Islet of Langerhans (tissue), 1 donor: ENCODE data around the gene NKX6-2.
"Not testable (repeated sequence)": the region's sequence is repeated elsewhere in the genome, so short reads cannot be mapped to it uniquely, and the experiment has no call there.

Source experiments
- FAIRE-seq: peaks from one replicate; lab custom pipeline; 2011; peaks lifted over from hg19 to GRCh38; lab: Jason Lieb, UNC

Gene NKX6-2

DNA sequence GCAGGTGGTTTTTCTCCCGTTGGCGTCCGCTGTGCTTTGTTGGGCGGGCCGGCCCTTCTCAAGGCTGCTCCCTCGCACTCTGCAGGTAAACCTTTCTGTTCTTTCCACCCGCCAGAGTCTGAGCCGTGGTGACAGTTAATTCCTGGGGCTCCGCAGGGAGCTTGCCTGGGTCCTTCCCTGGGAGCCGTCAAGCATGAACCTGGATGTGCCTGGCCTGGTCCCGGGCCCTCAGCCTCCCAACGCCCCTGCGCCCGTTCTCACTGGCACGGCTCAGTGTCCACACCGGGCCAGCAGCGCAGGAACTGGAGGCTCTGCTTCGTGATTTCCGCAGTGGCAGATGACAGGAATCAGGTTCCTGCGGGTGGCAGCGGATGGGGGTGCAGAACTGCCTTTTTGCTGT lies 10.9 kb upstream of the NKX6-2 start:
- FAIRE-seq, result no peak

DNA sequence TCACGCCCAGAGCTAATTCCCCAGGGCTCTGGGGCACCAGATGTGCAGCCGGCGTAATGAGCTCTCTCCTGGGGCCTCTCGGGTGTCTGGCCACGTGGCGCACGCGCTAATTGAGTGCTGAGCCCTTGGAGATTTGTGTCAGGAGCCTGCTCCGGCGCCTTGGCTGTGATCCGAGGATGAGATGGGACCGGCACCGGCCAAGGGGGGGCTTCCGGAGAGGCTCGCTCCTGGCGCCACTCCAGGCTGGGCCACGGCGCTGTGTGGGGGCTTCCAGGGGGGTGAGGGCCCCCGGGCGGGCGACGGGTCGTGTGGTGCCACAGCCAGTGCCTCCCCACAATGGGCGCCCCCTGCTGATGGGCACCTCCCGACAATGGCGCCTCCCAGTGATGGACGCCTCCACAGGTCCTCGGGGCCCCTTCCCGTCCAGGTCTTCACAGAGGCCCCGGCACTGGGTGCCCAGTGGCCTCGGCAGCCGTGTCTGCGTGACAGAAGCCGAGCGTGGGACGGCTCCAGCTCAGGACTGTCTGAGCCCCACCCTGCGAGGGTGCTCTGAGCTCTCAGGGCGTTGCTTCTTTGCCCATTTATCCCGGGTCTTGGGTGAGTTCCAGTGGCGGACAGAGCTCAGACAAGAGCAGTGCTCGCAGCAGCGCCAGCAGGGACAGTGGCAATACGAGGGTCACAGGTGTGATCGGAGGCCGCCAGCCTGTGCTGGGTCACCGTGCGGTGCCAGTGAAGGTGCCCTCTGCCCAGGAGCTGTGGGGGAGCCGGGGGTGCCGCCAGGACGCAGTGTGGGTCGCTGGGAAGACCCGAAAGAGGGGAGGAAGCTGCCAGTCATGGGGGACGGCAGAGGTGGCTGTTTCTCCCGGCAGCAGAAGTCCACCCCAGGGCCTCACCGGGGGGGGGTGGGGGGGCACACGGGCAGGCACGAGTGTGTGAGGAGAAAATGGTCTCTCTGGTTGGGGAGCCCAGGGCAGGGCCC lies 8.2 kb upstream of the NKX6-2 start:
- FAIRE-seq, result no peak

- FAIRE-seq, result no peak
Observed at GRCh38 chr10:132793213-132793612, 7.3 kb upstream of the NKX6-2 start.

- no peak for FAIRE-seq
Observed at GRCh38 chr10:132792796-132793195, 6.8 kb upstream of the NKX6-2 start.

DNA sequence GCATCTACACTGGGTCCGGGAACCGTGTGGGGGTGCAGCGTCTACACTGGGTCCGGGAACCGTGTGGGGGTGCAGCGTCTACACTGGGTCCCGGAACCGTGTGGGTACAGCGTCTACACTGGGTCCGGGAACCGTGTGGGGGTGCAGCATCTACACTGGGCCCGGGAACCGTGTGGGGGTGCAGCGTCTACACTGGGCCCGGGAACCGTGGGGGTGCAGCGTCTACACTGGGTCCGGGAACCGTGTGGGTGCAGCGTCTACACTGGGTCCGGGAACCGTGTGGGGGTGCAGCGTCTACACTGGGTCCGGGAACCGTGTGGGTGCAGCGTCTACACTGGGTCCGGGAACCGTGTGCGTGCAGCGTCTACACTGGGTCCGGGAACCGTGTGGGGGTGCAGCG lies 6.2 kb upstream of the NKX6-2 start:
- FAIRE-seq, result not testable (repeated sequence)

GRCh38 chr10:132790934-132791829 lies 5.2 kb upstream of the NKX6-2 start:
- FAIRE-seq, result no peak

- FAIRE-seq, result no peak
Observed at GRCh38 chr10:132790470-132790869, 4.5 kb upstream of the NKX6-2 start.

GRCh38 chr10:132789659-132790148 lies 3.8 kb upstream of the NKX6-2 start:
- no peak for FAIRE-seq

DNA sequence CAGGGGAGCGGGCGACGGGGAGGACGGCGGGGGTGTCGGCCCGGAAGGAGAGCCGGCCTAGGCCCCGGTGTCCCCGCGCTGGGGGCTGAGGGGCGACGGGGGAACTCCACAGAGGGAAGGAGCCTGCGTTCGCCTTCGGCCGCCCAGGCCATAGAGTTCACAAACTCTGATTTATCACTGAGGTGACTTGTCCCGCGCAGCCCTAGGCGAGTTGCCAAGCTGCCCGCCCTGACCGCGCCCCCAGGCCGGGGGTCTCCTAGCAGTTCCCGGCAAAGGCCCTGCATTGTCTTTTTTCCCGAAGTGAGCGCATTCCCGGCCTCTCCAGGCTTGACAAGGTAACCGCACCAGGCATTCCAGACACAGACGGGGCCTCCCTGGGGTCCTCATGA lies 2.9 kb upstream of the NKX6-2 start:
- no peak for FAIRE-seq

GRCh38 chr10:132788180-132788830 lies 2.4 kb upstream of the NKX6-2 start:
- no peak for FAIRE-seq

- no peak for FAIRE-seq
Observed at GRCh38 chr10:132787495-132788179, 1.7 kb upstream of the NKX6-2 start.

- FAIRE-seq, result no peak
Observed at GRCh38 chr10:132786884-132787494, 1.0 kb upstream of the NKX6-2 start.

DNA sequence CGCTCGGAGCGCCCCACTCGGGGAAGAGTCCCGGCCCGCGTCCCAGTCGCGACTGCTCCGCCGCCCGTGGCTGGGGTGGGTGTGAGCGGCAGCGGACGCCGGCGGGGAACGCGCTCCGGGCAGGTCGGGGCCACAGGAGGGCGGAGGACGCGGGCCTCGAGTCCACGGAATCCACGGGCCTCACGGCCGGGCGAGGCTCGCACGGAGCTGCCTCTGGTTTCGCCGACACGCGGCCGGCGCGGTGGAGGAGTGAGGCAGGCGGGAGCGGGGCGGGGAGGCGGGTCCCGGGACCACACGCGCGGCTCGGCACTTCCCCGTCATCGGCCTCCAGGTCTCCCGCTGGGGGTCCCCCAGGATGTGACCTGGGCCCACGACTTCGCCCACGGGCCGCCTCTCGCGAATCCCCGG lies 533 bp upstream of the NKX6-2 start:
- no peak for FAIRE-seq

DNA sequence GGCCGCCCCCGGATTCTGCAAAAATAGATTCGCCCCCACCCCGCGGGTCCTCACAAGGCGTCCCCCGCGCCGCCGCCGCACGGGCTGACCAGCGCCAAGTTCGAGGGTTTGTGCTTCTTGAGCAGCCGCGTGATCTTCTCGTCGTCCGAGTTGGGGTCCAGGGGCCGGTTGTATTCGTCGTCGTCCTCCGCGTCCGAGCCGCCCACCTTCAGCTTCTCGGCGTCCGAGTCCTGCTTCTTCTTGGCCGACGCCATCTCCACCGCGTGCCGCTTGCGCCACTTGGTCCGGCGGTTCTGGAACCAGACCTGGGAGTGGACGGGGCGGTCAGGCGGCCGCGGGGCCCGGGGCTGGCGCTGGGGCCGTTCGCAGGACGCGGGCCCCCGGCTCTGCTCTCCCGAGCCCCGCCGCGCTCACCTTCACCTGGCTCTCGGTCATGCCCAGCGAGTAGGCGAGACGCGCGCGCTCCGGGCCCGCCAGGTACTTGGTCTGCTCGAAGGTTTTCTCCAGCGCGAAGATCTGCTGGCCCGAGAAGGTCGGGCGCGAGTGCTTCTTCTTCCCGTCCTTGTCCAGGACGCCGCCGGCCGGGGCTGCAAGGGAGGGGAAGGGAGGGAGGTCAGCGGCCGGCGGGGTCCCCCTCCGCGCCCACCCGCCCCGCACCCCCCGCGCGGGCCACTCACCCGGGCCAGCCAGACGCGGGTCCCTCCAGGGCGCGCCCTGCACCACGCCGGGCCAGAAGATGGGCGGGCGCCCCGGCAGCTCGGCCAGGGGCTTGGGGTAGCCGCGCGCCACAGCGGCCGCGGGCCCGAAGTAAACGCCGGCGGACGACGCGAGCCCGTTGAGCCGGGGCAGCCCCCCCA lies 853 bp downstream of the NKX6-2 start:
- no peak for FAIRE-seq

- no peak for FAIRE-seq
Observed at GRCh38 chr10:132783940-132784865, 1.7 kb downstream of the NKX6-2 start.

DNA sequence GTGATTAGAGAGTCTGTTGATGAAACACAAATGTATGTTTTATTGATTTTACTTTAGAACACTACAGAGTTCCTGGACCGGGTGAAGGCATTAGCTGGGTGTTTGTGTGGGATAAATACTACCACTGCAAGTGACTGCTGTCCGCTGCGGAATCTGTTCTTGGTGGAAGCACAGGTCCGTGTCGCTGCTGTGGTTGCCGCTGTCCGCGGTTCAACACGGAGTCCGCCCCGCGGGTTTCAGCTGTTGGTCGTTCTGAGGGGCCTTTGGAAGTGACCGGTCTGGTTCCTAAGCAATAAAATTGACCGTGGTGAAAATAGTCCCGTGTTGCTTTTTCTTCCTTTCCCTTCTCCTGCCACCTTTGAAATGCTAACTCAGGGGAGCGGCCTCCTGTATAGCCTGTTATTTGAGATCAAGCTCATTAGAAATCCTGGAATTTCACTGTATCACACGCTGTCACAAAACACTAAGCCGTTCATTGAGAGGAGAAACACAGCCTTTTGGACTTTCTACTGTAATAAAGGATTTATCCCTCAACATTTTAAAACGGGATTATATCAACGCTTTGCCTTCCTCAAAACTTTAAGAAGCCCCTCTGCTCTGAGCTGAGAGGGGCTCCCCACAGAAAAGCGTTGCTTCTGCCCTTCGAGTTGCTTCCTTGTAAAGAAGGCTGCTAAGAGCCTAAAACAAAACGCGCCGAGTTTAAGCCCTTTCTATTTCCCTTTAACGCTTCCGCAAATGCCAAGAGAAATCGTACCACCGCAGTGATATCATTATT lies 2.6 kb downstream of the NKX6-2 start:
- FAIRE-seq, result no peak

DNA sequence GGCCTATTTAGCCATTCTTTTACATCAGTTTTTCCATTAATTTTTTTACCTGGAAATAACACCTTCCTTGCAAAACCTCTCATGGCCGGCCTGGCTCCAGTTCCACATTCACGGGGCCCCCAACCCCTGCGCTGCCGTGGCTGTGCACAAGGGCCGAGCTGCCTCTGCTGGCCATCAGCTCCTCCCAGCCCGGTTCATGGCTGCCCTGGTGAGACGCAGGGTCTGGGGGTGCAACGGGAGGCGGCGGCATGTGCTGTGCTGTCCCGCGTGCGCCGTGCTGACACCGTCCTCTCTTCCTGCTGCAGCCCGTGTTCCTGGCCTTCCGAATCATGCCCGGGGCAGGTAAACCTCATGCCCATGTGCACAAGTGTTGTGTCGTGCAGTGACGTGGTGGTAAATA lies 4.4 kb downstream of the NKX6-2 start:
- no peak for FAIRE-seq

- no peak for FAIRE-seq
Observed at GRCh38 chr10:132780356-132780755, 5.6 kb downstream of the NKX6-2 start.
